Chondrocyte (in vitro differentiated cells): ENCODE measurements around the gene SYNJ2. TPM values are rescaled to one million over a fixed set of nuclear protein-coding genes. Genes with fewer than 3 reads are reported as not detected.

Experiments used
- DNase-seq: peaks from one replicate; pipeline ENCODE4 v3.0.0; 2021; ENCODE audit warnings: mixed read lengths, low spot score
- H3K27ac Mint-ChIP-seq: one replicate; pipeline ENCODE4 v1.8.0; 2021; ENCODE audit warnings: mild to moderate bottlenecking, moderate library complexity, mixed read lengths; ENCODE audit not compliant: unreplicated experiment
- H3K27me3 Mint-ChIP-seq: 2 replicates; pipeline ENCODE4 v1.8.0; 2021; ENCODE audit warnings: low read depth, mixed read lengths
- H3K36me3 Mint-ChIP-seq: 2 replicates; pipeline ENCODE4 v1.8.0; 2021; ENCODE audit warnings: low read depth, mixed read lengths
- H3K4me1 Mint-ChIP-seq: 2 replicates; pipeline ENCODE4 v1.8.0; 2021; ENCODE audit warnings: low read depth, mild to moderate bottlenecking, mixed read lengths
- H3K4me3 Mint-ChIP-seq: one replicate; pipeline ENCODE4 v1.8.0; 2021; ENCODE audit warnings: mild to moderate bottlenecking, moderate library complexity, mixed read lengths; ENCODE audit not compliant: unreplicated experiment
- H3K9me3 Mint-ChIP-seq: 2 replicates; pipeline ENCODE4 v1.8.0; 2021; ENCODE audit warnings: low read depth, mixed read lengths
- total RNA-seq: library from RNA; stranded (reverse); gene quantifications from 3 replicates; pipeline ENCODE4 v1.2.1, GENCODE V29; 2021
- TF ChIP-seq, protein P1 (sequence below): fragments of 200-600 bp; sonication (generic); IDR thresholded peaks from 2 replicates; pipeline ENCODE4 v1.5.0; 2021; ENCODE audit warnings: antibody characterized with exemption, mild to moderate bottlenecking, moderate library complexity

SYNJ2 gene
- total RNA-seq, 1 donor from 2014 or later = 53.1 TPM

DNA sequence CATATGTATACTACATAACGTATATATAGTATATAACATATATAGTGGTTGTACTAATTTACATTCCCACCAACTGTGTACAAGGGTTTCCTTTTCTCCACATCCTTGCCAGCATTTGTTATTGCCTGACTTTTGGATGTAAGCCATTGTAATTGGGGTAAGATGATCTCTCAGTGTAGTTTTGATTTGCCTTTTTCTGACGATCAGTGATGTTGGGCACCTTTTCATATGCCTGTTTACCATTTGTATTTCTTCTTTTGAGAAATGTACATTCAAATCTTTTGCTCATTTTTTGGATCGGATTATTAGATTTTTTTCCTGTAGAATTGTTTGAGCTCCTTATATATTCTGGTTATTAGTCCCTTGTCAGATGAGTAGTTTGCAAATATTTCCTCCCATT lies 11.4 kb downstream of the SYNJ2 start:
- DNase-seq = no peak
- no peaks in the 10 kb centered on the region for H3K27me3 Mint-ChIP-seq
- peaks cover 2% of the 10 kb centered on the region for H3K36me3 Mint-ChIP-seq
- H3K9me3 Mint-ChIP-seq = no peaks in the 10 kb centered on the region
- no peak overlapping the region for H3K4me3 Mint-ChIP-seq
- no peak overlapping the region for H3K27ac Mint-ChIP-seq
- peaks cover 72% of the 10 kb centered on the region for H3K4me1 Mint-ChIP-seq
- TF ChIP-seq, protein P1, sequence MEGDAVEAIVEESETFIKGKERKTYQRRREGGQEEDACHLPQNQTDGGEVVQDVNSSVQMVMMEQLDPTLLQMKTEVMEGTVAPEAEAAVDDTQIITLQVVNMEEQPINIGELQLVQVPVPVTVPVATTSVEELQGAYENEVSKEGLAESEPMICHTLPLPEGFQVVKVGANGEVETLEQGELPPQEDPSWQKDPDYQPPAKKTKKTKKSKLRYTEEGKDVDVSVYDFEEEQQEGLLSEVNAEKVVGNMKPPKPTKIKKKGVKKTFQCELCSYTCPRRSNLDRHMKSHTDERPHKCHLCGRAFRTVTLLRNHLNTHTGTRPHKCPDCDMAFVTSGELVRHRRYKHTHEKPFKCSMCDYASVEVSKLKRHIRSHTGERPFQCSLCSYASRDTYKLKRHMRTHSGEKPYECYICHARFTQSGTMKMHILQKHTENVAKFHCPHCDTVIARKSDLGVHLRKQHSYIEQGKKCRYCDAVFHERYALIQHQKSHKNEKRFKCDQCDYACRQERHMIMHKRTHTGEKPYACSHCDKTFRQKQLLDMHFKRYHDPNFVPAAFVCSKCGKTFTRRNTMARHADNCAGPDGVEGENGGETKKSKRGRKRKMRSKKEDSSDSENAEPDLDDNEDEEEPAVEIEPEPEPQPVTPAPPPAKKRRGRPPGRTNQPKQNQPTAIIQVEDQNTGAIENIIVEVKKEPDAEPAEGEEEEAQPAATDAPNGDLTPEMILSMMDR = no peak

GRCh38 chr6:157994125-157994795 lies 12.6 kb downstream of the SYNJ2 start:
- no peaks in the 10 kb centered on the region for H3K9me3 Mint-ChIP-seq
- no peak overlapping the region for H3K4me3 Mint-ChIP-seq
- H3K4me1 Mint-ChIP-seq = peaks cover 63% of the 10 kb centered on the region
- TF ChIP-seq, protein P1 = no peak
- H3K36me3 Mint-ChIP-seq = peaks cover 2% of the 10 kb centered on the region
- H3K27ac Mint-ChIP-seq = peak overlapping the region; percentile 85
- DNase-seq = no peak
- no peaks in the 10 kb centered on the region for H3K27me3 Mint-ChIP-seq

GRCh38 chr6:157995458-157995857 lies 13.8 kb downstream of the SYNJ2 start:
- H3K27me3 Mint-ChIP-seq = no peaks in the 10 kb centered on the region
- H3K27ac Mint-ChIP-seq = peak overlapping the region; percentile 37
- TF ChIP-seq, protein P1 = no peak
- no peaks in the 10 kb centered on the region for H3K9me3 Mint-ChIP-seq
- peaks cover 51% of the 10 kb centered on the region for H3K4me1 Mint-ChIP-seq
- peaks cover 2% of the 10 kb centered on the region for H3K36me3 Mint-ChIP-seq
- H3K4me3 Mint-ChIP-seq = no peak overlapping the region
- peak; percentile 68 for DNase-seq

DNA sequence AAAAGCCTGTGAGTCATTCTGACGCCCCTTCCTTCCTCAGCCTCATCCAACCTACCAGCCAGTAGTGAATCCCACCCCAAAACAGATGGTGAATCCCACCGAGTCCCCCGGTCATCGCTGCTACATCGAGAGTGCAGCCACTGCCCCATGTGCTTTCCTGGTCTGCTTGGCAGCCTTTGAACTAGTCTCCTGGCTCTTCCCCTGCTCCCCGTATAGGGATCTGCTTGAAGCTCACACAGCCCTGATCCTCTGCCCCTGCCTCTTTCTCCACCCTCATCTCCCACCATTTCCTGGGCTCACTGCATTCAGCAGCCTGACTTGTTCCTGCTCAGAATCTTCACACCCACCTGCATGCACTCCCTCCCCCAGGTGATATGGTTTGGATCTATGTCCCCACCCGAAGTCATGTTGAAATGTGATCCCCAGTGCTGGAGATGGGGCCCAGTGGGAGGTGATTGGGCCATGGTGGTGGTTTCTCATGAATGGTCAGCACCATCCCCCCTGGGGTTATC lies 14.6 kb downstream of the SYNJ2 start:
- Mint-ChIP-seq H3K36me3 (peaks cover 2% of the 10 kb centered on the region), H3K27ac (no peak overlapping the region), H3K4me3 (no peak overlapping the region), H3K9me3 (no peaks in the 10 kb centered on the region), H3K4me1 (peaks cover 50% of the 10 kb centered on the region), H3K27me3 (no peaks in the 10 kb centered on the region)
- peak; percentile 61 for DNase-seq
- TF ChIP-seq, protein P1 = no peak

DNA sequence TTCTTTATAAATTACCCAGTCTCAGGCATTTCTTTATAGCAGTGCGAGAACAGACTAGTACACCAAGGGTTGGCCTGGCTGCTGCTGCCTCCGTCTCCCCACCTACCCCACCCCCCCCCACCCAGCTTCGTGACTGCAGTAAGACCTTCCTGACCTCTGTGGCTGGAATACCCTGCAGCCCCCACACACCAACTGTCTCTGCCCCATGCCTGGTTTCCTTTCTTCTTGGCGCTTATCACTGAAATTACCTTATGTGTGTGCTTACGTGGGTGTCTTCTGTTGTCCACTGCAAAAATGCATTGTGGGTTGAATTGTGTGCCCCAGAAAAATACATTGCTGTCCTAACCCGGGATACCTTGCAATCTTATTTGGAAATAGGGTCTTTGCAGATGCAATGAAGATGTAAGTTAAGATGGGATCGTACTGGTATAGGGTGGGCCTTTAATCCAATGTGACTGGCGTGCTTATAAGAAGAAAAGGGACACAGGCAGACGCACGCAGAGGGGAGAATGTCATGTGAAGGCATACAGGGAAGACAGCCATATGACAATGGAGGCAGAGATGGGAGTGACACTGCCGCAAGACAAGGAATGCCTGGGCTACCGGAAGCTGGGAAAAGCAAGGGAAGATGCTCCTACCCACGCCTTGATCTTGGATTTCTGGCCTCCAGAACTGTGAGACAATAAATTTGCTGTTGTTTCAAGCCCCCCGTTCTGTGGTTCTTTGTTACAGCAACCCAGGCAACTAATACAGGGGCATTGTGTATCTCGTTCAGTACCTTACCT lies 15.4 kb downstream of the SYNJ2 start:
- TF ChIP-seq, protein P1 = no peak
- peaks cover 4% of the 10 kb centered on the region for H3K36me3 Mint-ChIP-seq
- no peaks in the 10 kb centered on the region for H3K27me3 Mint-ChIP-seq
- peak; percentile 17 for DNase-seq
- H3K4me3 Mint-ChIP-seq = no peak overlapping the region
- no peaks in the 10 kb centered on the region for H3K9me3 Mint-ChIP-seq
- peak overlapping the region; percentile 22 for H3K27ac Mint-ChIP-seq
- peaks cover 55% of the 10 kb centered on the region for H3K4me1 Mint-ChIP-seq
